Measurements from ENCODE around the gene CAMTA1. TPM values are rescaled to one million over a fixed set of nuclear protein-coding genes. Genes with fewer than 3 reads are reported as not detected.
"Not testable (repeated sequence)": the region's sequence is repeated elsewhere in the genome, so short reads cannot be mapped to it uniquely, and the experiment has no call there.

The CAMTA1 gene
- total and polyA plus RNA-seq, 8 donors = 42.8 to 213 (median 118) TPM

- intact Hi-C loops (cut with DNase I; ENCODE audit: low total_unique reads) = no loop called here
- TF ChIP-seq CTCF (IDR thresholded peaks at IDR 0.05) (no peak), POLR2AphosphoS5 (IDR thresholded peaks at IDR 0.05) (no peak), POLR2A (IDR thresholded peaks at IDR 0.05) (no peak), EP300 (IDR thresholded peaks at IDR 0.05) (no peak)
- Histone ChIP-seq H3K27me3 (peaks cover 0 to 23% (median 0%) of the 10 kb centered on the region in 3 donors), H3K4me1 (peaks cover 0 to 17% (median 3%) of the 10 kb centered on the region in 4 donors), H3K9me3 (peaks cover 0 to 7% (median 0%) of the 10 kb centered on the region in 4 donors), H3K27ac (no peak overlapping the region), H3K36me3 (no peaks in the 10 kb centered on the region), H3K4me3 (no peak overlapping the region)
- 84 to 89% (median 87%) methylated on average over 7 of the region's 7 CpGs for WGBS, 5 donors
- no peak for DNase-seq
Measured at GRCh38 chr1:6918925-6919511, 133.8 kb downstream of the CAMTA1 start.

- DNase-seq; H3K27ac ChIP-seq; H3K4me3 ChIP-seq; intact Hi-C loops (cut with DNase I; ENCODE audit: low total_unique reads); H3K36me3 ChIP-seq; H3K27me3 ChIP-seq; H3K9me3 ChIP-seq: not testable (repeated sequence)
- 89 to 97% (median 96%) methylated on average over 5 of the region's 5 CpGs for WGBS, 5 donors
- peaks cover 0 to 24% (median 9%) of the 10 kb centered on the region in 4 donors for H3K4me1 ChIP-seq
Measured at GRCh38 chr1:6921506-6921905, 136.3 kb downstream of the CAMTA1 start.

GRCh38 chr1:6922096-6922931 is 137.1 kb downstream of the CAMTA1 start:
- H3K27ac ChIP-seq = peak overlapping the region in 2 of 5 donors; percentile 23 to 38

GRCh38 chr1:6923012-6923411 is 137.8 kb downstream of the CAMTA1 start:
- Histone ChIP-seq H3K36me3 (no peaks in the 10 kb centered on the region), H3K27me3 (no peaks in the 10 kb centered on the region), H3K4me3 (no peak overlapping the region), H3K27ac (peak overlapping the region in 1 of 5 donors; percentile 38), H3K9me3 (peaks cover 0 to 7% (median 0%) of the 10 kb centered on the region in 4 donors), H3K4me1 (peaks cover 0 to 24% (median 9%) of the 10 kb centered on the region in 4 donors)
- no peak for DNase-seq
- WGBS, 5 donors = 82 to 88% (median 85%) methylated on average over 5 of the region's 5 CpGs
- intact Hi-C loops (cut with DNase I; ENCODE audit: low total_unique reads) = no loop called here
- TF ChIP-seq EP300 (IDR thresholded peaks at IDR 0.05) (no peak), CTCF (IDR thresholded peaks at IDR 0.05) (no peak), POLR2AphosphoS5 (IDR thresholded peaks at IDR 0.05) (no peak), POLR2A (IDR thresholded peaks at IDR 0.05) (no peak)

More at GRCh38 chr1:6922096-6922931, 137.1 kb downstream of the CAMTA1 start:
- Histone ChIP-seq H3K4me1 (peaks cover 0 to 24% (median 9%) of the 10 kb centered on the region in 4 donors), H3K27me3 (no peaks in the 10 kb centered on the region), H3K4me3 (no peak overlapping the region), H3K9me3 (peaks cover 0 to 7% (median 0%) of the 10 kb centered on the region in 4 donors), H3K36me3 (no peaks in the 10 kb centered on the region)
- intact Hi-C loops (cut with DNase I; ENCODE audit: low total_unique reads) = no loop called here
- DNase-seq = peak in 1 of 2 donors; percentile 82
- 41 to 61% (median 51%) methylated on average over 7 to 8 of the region's 8 CpGs for WGBS, 5 donors
- TF ChIP-seq CTCF (IDR thresholded peaks at IDR 0.05) (no peak), POLR2AphosphoS5 (IDR thresholded peaks at IDR 0.05) (peak in 2 of 3 donors; percentile 25 to 31)

Measured in stomach (tissue), 9 donors.